Stimulated activated CD8-positive, alpha-beta memory T cell treated with anti-CD3 and anti-CD28 coated beads, Interleukin-7, amount 100 ng/mL, for 1 hour (primary cell): ENCODE data around the gene SLC6A1.
"Not testable (repeated sequence)": the region's sequence is repeated elsewhere in the genome, so short reads cannot be mapped to it uniquely, and the experiment has no call there.

Source experiments
- DNase-seq, 2 donors: peaks; one replicate each; pipeline ENCODE4 v3.0.0-alpha.2; 2020; ENCODE audit warnings: low read depth in 2 of 2

SLC6A1 gene

GRCh38 chr3:11059799-11060115, 67.2 kb downstream of the SLC6A1 start:
- no peak for DNase-seq

DNA sequence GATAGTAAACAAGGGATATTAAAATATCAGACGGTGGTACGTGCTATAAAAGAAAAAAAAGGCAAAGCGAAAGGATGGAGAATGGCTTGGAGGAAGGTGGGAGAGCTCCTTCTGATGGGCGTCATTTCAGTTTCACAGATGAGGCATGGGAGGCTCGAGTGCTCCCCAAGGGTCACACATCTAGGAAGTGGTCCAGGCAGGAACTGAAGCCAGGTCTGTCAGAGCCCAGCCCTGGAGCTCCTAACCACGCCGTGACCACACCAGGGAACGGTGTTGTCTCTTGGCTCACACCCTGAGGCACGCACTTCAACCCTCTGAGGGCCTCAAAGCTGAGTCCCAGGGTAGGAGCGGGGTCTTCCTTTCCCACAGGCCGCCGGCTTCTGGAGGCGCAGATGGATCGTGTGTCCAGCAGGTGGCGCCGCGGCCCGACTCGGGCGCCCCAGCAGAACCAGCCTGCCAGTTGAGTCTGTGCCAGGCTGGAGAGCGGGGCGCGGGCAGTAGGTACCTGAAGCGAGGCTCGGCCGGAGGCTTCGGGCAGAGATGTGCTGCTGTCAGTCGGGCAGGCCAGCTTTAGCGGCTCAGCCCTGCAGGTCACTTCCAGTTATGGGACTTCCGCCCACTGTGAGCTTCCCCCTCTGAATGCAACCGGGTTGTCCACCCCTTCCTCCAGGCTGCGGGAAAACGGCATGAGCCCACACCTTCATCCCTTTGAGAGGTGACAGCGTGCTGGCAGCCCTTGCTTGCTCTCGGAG, 68.1 kb downstream of the SLC6A1 start:
- DNase-seq = no peak

- not testable (repeated sequence) for DNase-seq
Observed at GRCh38 chr3:11061268-11061871, 68.8 kb downstream of the SLC6A1 start.

DNA sequence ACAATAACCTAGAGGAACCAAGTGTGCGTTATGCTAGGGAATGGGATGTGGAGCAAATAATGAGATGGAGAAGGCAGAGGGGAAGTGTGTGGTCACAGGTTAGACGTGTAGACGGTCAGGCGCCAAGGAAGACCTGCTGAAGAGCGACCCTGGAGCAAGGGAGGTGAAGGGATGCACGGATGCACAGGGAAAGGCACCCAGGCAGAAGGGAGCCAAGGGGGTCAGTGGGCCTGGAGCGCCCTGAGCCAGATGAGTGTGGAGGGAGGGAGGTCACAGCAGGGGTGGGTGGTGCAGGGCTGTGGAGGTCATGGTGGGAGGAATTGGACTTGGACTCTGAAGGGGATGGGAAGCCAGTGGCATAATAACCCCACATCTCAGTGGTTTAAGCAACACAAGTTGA, 70.2 kb downstream of the SLC6A1 start:
- DNase-seq = no peak

- DNase-seq = no peak
Observed at GRCh38 chr3:11071096-11071755, 78.7 kb downstream of the SLC6A1 start.

- DNase-seq = no peak
Observed at GRCh38 chr3:11072631-11073030, 80.1 kb downstream of the SLC6A1 start.

DNA sequence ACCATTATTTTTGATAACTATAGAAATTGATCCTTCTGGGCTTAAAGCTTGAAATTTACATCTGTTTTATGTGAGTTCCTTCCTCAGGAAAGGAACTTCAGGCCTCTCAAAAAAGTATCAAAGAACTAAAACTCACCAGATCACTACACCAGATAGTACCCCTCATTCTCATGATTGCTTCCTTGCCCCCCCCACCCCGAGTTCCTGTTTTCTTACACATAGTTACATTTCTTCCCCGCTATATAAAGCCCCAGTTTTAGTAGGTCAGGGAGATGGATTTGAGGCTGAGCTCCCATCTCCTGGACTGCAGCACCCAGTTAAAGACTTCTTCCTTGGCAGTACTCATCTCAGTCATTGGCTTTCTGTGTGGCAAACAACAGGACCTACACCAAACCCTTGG, 81.5 kb downstream of the SLC6A1 start:
- DNase-seq = no peak

GRCh38 chr3:11074451-11074850, 81.9 kb downstream of the SLC6A1 start:
- DNase-seq = no peak

DNA sequence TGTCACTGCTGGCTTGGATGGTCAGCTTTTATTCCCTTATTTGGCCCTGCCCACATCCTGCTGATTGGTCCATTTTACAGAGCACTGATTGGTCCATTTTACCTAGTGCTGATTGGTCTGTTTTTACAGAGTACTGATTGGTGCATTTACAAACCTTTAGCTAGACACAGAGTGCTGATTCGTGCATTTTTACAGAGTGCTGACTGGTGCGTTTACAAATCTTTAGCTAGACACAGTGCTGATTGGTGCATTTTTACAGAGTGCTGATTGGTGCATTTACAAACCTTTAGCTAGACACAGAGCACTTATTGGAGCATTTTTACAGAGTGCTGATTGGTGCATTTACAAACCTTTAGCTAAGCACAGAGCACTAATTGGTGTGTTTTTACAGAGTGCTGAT, 82.6 kb downstream of the SLC6A1 start:
- not testable (repeated sequence) for DNase-seq

DNA sequence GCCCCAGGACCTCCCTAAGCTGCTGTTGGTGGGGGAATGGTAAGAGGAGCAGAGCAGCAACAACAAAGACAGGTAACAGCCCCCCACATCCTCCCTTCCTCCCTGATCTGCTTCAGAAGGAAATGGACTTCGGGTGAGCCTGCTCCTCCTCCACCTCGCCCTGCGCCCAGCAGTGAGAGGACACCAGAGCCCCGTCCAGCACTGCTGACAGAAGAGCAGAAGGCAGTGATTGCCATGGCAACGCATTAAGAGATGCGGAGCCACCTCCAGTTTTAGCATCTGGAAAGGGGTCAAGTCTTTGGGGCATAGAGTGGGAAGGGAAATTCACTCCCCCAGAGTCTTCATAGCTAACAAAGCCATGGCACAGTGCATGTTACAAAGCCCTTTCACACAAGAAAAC, 84.2 kb downstream of the SLC6A1 start:
- no peak for DNase-seq

- DNase-seq = no peak
Observed at GRCh38 chr3:11077466-11077865, 84.9 kb downstream of the SLC6A1 start.

GRCh38 chr3:11078826-11079515, 86.4 kb downstream of the SLC6A1 start:
- DNase-seq = no peak

- DNase-seq = no peak
Observed at GRCh38 chr3:11080492-11080891, 87.9 kb downstream of the SLC6A1 start.

DNA sequence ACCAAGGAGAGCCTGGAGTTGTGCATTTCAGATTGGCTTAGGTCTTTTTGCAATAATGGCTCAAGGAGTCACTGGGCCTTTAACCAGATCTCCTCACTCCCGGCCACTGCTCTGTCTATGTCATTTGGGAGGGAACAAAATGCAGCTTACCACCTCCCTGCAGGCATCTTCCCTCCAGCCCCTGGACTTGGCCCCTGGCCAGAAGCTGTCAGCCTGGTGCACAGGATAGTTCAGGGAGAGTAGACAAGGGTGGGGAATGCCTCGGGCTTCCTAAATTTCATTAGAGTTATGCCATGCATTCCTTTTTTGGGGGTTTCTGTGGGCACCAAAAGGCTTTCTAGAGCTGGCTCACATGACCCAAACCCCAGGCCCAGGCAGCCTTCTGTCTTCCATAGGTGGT, 91.5 kb downstream of the SLC6A1 start:
- no peak for DNase-seq

GRCh38 chr3:11084677-11085076, 92.1 kb downstream of the SLC6A1 start:
- no peak for DNase-seq

DNA sequence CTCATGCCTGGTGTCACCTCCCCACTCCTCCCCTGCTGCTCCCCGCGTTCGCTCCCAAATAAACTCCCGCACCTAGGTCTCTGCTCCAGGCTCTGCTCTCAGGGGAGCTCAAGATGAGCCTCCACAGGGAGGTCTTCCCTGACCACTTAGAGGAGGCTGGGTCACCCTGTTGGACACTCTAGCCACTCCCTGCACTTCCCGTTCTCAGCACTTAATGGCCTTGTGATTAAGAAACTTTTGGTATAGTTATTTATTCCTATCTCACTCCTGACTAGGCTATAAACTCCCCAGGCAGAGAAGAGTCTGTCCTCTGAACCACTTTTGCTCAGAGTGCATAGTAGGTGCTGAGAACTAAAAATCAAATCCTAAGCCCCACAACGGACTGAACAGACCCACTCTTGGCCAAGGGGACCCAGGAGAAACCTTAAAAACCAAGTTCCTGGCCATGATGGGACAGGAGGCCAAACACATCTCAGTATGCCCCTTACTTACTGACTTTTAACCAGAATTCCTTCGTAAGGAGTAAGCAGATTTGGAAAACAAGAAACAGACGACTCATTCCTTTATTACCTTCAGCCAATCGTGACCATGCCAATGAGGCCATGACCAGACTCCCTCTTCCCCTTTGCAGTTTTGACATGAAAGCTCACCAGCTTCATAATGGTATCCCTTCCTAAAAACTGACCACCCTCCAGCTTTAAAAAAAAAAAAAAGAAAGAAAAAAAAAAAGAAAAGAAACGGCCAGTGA, 92.7 kb downstream of the SLC6A1 start:
- no peak for DNase-seq

DNA sequence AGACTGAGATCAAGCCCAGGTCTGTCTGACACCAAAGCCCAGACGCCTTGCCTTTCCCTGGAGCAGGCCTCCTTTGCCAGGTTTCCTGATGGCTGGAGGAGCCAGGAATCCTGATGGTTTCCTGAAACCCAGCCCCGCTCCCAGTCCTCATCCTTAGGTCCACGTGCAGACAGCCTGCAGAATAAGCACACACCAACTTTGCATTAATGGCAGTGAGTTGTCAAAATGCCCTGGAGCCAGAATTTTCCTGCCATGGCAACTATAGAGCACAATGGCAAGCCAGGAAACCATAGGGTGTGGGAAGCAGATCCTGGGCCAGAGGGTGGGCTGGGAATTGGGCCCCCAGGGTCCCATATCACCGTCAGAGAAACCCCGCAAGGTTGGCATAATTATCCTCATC, 94.3 kb downstream of the SLC6A1 start:
- DNase-seq = no peak

- no peak for DNase-seq
Observed at GRCh38 chr3:11088066-11088465, 95.5 kb downstream of the SLC6A1 start.

DNA sequence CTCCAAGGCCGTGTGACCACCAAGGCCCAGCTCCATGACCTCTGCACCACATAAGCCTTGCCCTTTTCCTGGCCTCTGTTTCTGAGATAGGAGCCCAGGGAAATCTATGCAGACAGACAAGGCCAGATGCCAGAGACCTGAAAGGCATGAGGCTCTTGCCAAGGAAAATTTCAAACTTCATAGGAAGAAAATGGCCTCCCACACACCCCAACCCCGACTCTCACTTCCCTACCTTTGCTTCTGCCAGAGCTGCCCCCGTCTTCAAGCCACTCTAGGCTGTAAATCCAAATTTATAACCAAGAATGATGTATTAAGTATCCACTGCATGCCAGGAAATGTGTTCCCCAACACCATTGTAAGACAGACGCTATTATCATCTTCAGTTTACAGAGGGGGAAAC, 96.3 kb downstream of the SLC6A1 start:
- no peak for DNase-seq
